Activated T-helper 1 cell treated with Interleukin-2 at 50 U/mL for 16 hours (primary cell): ENCODE data around the gene TOX2.

Experiments used
- DNase-seq: peaks from one replicate; pipeline ENCODE4 v3.0.0-alpha.2; 2020; ENCODE audit warnings: low read depth

The TOX2 gene

DNA sequence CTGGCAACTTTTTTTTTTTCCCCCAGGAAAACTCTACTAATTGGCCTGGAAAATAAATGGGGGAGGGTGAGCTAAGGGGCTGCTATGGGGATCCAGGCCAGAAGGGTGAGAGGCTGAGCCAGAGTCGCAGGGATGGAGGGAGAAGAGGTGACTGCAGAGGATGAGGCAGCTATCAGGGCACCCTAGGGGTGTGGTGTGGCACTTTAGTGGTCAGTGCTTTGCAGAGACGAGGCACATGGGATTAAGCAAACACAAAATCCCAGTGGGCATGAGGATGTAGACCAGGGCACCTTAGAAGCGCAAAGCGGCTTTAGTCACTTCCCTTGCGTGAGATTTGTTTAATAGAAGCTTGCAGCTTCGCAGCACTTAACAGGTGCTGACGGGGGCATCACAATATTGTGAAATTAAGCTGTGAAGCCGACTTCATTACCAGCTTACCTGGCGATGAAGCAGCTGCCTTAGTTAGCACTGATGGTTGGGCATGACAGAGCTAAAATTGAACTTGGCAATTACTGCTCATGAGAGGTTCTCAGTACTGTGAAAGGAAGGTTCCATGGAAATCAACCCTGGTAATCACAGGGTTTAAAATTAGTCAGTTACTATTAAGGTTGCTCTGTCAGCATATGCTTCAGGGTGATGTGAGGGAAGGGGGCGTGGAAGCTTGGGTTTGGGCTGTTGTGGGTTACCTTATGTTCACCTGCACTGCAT is 26.0 kb downstream of the TOX2 start:
- no peak for DNase-seq

DNA sequence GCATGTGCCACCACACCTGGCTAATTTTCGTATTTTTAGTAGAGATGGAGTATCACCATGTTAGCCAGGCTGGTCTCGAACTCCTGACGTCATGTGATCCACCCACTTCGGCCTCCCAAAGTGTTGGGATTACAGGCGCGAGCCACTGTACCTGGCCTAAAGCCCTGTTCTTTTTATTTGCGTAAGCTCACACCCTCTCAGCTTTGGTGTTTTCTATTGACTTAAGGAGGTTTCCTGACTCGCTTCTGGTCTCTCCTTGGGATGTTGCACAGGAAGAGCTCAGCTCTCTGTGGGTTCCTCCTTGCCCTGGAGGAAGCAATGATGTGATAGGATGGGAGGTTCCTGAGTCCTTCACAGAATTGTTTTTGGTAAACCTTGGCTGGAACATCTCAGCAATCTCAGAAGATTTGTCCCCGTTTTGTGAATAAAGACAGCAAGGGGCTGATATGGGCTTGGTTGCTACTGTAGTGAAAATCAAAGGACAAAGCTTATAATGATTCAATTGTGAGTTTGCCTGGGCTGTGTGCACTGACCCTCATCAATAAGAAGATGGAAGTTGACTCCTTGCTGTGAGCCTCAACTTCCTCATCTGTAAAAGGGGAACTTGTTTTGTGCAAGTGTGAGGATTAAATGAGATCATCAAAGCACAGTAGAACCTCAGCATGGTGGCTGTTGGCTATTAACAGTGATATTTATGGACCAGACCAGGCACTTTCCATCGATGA is 27.0 kb downstream of the TOX2 start:
- DNase-seq, result no peak

DNA sequence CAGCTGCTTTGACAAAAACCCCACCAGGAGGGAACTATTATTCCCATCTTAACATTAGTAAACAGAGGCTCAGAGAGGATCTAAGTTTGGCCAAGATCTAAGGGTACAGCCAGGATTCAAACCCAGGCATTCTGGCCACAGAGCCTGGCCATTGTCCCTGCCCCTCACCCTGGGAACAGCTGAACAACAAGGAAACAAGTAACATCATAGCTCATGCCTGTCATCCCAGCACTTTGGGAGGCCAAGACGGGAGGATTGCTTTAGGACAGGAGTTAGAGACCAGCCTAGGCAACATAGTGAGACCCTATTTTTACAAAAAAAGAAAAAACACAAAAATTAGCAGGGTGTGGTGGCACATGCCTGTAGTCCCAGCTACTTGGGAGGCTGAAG is 27.5 kb downstream of the TOX2 start:
- DNase-seq, result no peak

DNA sequence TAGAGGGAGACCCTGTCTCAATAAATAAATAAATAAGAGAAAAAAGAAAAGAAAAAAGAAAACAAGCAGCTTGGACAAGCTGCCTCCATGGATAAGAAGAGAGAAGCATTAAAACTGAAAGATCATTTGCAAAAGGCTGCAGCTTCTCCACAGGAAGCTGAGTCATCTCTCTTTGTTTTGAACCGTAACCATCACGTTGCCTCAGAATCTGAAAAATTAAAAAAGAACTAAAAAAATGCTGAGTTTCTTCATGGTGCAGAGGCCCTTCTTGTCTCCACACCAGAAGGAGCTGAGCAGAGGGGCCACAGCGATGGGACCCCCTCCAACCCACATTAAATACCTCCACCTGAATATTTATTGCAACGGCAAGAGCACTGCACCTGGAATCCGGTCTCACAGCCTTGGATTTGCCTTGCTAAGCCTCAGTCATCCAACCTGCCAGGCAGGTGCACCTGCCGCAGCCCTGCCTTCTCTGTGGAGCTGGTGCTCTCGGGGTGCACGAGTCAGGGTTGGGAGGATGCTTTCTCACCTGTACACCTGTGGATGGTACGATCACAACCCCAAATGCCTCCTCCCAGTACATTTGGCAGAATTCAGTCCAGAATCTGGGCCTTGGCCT is 28.1 kb downstream of the TOX2 start:
- no peak for DNase-seq

DNA sequence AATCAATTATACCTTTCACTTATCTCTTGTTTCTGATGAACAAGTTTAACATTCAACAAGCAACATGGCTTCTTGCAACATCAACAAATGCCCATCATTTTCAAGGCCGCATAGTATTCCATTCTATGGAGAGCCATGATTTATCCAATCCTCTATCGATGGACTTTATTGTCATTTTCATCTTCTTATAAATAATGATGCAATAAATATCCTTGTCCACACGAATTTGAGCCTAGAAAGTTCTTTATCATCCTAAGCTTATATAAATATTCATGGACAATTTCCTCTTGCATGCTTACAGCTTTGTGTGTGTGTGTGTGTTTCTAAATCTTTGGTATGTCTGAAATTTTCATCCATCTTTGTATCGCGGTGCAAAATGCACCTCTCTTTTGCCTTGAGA is 29.1 kb downstream of the TOX2 start:
- DNase-seq, result no peak

DNA sequence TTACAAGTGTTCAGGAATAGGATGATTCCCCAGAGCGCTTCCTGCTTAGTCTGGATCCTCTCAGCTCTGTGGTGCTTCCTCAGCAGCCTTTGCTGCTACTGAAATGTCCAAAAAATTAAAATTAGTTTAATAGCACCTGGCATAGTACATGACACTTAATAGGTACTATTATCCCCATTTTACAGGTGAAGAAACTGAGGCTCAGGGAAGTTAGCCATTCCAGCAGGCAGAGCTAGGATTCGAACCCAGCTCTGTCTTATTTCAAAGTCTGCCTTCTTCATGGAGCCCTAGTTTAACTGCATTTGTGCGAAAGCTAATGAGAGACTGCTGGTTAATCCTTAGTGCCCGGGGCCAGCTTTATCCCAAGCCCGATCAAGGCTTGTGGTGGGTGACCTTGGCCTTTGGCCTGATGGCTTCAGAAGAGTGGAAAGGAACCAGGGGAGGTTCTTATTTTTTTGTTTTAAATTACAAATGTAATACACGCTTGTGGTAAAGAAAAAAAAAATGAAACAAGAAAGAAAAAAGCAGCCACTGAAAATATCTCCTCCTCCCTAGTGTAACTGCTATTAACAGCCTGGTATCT is 30.1 kb downstream of the TOX2 start:
- DNase-seq, result no peak

DNA sequence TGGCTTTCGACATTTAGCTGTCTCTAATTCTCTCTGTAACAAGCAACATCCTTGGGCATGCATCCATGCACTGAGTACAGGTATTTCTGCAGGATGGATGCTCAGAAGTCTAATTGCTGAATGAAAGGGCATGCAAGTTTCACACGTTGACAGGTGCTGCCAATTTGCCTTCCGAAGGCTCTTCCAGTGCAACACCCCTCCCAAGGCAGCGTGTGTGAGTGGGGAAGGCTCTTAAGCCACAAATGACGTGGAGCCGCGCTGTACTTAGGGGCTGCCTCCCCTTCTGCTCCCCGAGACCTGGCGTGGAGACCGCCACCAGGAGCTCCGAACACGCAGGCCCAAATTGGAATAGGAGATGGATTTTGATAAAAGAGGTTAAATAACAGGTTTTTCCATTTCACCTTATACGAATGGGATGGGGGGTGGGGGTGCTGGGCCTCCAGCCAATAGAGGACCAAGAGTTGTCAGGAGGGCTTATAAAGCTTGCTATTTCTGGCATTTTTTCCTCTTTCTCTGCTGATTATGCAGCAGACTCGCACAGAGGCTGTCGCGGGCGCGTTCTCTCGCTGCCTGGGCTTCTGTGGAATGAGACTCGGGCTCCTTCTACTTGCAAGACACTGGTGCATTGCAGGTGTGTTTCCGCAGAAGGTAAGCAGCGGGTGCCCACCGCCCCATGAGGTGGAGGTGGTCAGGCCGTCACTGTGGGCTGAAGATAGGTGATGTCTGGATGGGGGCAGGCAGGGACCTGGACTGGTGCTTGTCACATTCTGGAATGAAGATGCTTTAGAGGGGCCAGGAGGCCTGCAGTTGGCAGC is 30.9 kb downstream of the TOX2 start:
- DNase-seq, result no peak

DNA sequence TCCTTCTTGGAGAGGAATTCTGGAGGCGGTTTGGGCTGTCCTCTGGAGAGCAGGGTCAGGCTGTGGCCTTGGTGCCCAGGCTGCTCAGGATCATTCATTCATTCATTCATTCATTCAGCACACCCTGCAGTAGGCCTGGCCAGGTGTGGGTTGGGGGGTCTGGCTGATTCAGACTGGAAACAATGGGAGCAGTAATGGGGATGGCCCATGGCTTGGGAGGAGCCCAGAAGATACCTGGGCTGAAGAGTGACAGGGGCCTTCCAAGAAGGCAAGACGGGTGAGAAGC is 31.5 kb downstream of the TOX2 start:
- no peak for DNase-seq

DNA sequence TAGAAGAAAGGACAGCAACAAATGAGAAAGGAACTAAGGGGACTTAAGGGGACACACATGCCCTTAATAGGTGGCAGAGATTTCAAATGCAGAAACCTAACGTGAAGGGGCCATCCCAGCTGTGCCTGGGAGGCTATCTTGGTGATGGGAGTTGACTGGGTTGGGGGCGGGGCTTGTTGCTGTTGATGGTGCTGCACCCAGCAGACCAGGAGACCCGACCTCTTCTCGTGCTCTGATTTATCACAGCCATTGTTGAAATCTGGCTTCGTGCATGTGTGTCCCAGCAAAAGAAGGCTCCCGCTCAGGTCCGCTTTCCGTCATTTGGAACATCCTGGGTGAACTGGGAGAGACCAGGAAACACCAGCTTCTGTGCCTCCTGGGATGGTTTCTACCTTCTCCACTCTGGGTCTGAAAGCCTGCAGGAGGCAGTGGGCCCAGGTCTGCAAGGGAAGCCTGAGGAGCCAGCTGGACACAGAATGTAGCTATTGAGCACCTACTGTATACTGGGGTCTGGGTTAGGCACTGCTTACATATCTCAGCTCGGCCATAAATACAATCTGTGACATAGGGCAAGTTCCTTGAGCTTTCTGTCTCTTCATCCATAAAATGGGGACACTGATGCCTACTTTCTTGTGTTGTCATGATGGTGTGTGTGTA is 32.1 kb downstream of the TOX2 start:
- DNase-seq, result no peak

DNA sequence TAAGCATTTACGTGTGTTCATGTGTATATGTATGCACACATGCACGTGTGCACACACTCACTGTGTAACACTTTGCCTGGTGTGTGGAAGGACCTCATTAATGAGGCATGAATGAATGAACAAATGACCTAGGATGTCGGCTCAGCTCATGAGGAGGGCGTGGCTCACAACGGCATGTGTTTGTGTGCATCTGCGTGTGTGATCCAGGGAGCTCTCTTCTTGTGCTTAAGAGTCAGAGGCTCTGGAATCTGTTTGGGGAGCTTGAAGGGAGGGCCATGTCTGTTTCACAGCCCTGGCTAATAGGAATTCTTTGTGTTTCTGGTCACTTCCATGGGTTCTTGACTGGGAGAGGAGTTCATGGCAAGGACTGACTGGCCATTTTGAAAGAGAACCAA is 32.7 kb downstream of the TOX2 start:
- DNase-seq, result no peak

DNA sequence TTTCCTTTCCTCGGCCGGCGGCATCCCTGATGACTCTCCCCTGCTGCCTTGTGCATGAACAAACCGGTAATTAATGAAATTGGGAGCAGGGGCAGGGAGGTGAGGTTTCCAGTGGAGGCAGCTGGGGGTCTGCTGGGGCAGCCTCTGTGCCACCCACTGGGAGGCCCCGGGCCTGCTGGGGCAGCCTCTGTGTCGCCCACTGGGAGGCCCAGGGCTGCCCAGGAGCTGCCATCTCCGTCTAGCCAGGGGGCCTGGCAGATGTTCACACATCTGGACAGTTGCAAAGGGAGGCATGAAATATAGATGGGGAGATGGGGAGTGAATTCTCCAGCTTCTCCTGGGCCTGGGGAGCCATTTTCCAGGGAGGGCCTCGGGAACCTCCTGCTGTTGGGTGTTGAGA is 33.8 kb downstream of the TOX2 start:
- DNase-seq, result no peak

DNA sequence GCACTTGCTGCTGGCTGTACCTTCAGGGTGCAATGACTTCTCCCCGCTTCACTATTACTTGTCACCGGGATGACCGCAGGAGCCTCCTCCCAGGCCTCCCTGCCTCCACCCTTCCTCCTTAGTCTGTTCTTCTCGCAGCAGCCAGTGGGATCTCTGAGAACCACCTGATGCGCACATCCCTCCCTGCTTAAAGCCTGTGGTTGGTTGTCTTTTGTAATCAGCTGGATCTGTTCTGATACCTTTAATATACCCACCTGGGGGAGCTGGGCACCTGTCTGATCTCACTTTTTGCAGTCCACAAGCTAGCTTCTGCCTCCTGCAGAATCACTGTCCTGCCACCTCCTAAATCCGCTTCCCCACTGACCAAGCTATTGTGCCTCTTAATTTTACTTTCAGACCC is 34.6 kb downstream of the TOX2 start:
- DNase-seq, result no peak

DNA sequence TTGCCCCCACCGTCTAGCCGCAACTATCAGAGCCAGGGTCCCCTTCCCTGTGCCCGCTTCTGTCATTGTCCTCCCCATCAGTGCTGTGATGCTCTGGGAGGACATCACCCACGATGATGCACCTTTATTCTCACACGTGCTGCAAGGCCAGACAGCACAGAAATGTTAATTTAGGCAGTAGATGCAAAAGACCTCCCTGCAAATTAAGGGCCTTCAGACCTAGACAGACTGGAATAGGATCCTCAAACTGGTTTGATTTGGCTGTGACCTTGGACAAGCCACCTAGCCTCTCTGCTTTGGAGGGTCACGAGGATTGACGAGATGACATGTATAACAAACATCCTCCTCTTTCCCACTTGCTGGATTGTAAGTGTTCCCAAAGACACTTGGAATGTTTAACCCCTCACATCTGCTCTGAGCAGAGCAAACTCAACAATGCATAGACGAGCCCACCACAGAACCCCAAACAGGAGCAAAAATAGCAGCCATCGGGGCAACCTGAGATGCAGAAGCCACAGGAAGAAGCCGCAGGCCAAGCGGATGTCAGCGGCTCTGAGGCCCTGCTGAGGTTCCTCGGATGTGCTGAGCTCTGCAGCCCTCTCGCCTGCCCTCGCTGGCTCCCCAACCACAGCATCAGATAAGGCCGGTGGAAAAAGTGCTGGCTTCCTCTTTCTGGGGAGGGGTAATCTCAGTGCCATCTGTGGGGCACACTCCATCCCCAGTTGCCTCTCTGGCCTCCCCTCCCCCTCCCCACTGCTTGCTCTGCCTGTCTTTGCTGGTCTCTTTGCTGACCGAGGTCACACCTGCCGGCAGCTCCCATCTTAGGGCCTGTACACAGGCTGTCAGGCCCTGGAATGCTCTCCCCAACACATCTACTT is 35.3 kb downstream of the TOX2 start:
- peak; percentile 52 for DNase-seq

DNA sequence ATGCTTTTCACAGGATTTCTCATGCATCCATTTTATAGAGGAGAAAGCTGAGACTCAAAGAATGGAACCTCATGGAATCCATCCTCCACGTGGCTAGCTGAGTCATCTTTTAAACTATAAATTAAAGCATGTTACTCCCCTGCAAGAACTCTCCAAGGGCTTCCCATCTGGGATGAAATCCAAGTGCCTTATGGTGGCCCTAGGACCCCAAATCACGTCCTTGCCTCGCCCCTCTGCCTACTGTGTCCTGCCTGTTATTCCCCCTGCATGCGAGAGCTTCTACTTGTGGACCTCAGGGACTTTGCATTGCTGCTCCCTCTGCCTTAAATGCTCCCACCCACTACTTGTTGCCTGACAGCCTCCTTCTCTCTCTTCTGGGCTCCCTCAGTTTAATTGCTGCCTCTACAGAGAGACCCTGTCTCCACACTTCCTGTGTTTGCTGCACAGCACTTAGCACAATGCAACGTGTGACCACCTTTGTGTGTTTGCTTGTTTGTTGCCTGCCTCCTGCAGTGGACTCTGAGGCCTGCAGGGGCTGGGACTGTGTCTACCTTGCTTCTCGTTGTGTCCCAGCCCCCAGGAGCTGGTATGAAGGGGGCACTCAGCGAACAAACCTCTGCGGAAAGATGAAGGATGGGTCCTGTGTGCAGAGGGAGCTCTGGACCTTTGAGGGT is 39.4 kb downstream of the TOX2 start:
- DNase-seq, result no peak

DNA sequence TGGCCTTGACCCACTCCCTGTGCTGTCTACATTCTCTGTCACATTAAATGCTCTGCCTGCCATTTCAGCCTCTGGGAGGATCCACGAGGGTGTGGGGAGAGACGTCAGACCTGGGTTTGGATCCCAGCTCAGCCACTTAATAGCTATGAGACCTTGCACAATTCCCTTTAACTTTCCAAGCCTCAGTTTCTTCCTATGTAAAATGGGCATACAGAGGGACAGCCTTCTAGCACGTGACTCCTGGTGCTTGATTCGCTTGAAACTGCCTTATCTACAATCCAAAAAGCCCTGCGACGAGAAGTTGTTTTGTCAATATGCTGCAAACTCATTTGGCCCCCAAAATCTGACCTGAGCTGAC is 40.0 kb downstream of the TOX2 start:
- no peak for DNase-seq

DNA sequence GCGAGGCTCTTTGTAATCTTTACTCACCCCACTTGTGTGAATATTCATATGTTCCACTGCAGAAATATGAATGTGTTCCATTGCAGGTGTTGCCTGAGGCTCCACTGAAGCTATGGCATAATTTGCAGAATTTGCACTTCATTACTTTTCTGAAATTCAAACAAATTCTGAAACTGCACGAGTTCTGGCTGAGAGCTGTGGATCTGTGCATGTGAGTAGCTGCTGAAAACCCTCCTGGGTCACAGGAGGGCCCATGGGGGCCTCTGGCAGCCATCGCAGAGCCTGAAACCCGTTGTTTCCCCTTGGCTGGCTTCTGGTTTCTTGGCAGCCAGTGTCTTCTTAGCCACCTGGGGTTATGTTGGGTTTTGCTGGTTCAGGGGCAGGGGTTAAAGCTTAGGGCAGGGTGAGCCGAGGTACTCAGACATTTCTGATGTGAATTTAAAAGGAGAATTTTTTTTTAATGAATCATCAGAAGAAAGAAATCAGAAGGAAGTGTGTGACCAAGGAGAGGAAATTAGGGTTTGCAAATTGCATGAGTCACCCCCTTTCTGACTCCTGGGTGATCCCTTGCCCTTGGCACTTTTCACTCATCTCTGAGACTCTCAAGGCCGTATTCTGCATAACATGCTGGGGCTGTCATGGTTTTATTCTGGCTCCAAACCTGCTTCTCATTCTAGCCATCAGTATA is 40.6 kb downstream of the TOX2 start:
- DNase-seq, result peak; percentile 17

DNA sequence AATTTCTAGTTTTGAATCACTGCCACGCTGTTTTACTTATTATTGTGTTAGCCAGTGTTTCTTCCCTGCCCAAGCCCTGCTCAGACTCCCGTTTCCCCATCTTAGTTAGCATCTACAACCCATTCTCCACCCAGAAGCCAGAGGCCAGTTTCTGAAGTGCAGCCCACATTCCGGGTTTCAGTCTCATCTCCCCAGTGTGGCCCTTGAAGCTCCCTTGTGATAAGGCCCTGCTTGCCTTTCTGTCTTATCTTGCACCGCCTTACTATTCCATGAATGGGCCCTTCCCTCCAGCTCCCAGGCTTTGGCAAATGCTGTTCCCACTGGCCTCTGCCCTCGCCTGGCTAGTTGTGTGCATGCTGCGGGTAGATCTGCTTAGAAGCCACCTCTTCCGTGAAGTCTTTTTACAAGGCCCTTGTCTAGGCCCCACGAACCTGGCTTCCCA is 41.1 kb downstream of the TOX2 start:
- no peak for DNase-seq

DNA sequence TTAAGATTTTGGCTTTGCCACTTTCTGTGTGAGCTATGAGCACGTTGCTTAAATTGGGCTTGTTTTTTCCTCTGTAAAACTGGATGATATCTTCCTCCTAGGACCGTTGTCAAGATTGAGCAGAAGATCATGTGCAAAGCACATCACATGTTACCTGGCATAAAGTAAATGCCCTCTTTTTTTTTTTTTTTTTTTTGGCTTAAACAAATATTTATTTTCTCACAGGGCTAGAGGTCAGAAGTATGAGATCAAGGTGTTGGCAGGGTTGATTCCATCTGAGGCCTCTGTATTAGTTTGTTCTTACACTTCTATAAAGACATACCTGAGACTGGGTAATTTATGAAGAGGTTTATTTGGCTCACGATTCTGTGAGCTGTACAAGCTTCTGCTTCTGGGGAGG is 42.7 kb downstream of the TOX2 start:
- DNase-seq, result no peak

DNA sequence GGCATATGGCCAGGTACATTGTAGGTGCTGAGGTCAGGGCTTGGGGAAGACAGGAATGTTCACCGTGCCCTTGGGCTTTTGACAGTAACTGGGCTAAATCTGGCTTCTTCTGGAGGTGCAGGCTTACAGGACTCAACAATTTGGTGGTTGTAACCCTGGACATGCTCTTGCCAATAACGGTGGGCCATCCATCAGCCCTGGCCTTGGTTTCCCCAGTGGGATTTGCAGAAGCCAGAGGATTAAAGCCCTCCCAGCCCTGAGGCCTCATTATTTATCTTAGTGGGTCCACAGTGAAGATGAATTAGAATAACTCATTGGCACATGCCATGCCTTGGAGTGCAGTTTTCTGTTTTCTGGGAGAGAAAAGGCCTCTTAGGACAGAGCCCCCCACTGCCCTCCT is 44.0 kb downstream of the TOX2 start:
- DNase-seq, result no peak
